GM20000 (cell line): ENCODE measurements around the gene PAGE4.

Experiments
- DNase-seq: peaks from one replicate; pipeline ENCODE4 v3.0.0; 2012; ENCODE audit warnings: low spot score
- TF ChIP-seq, protein P1 (sequence below): IDR thresholded peaks from 2 replicates; pipeline ENCODE4 v1.5.1; 2012; ENCODE audit warnings: mild to moderate bottlenecking, control low read depth; ENCODE audit errors: extremely low read depth, missing control alignments

Gene PAGE4, protein sequence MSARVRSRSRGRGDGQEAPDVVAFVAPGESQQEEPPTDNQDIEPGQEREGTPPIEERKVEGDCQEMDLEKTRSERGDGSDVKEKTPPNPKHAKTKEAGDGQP

DNA sequence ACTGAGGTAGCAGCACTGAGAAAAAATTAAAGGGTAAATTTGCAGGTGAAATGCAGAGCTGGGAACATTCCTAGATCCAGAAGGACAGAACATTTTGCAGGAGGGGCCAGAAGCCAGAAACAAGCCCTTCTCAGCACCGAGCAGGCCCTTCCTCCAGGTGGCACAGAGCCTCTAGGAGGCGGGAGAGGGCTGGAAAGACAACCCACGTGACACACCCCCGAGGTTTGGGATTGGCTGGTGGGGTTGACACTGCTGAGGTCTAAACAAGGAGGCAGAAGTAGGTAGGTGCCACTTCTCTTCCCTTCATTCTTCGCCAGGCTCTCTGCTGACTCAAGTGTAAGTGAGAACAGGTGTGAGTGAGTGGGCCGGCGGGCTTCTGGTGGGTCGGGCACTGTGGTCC, at the start of gene PAGE4:
Gene PAGE4 (plus strand): TSS at position 288 of the 400 bp plus-strand sequence. CDS start 1,126 bp downstream, outside the sequence.
- TF ChIP-seq, protein P1, sequence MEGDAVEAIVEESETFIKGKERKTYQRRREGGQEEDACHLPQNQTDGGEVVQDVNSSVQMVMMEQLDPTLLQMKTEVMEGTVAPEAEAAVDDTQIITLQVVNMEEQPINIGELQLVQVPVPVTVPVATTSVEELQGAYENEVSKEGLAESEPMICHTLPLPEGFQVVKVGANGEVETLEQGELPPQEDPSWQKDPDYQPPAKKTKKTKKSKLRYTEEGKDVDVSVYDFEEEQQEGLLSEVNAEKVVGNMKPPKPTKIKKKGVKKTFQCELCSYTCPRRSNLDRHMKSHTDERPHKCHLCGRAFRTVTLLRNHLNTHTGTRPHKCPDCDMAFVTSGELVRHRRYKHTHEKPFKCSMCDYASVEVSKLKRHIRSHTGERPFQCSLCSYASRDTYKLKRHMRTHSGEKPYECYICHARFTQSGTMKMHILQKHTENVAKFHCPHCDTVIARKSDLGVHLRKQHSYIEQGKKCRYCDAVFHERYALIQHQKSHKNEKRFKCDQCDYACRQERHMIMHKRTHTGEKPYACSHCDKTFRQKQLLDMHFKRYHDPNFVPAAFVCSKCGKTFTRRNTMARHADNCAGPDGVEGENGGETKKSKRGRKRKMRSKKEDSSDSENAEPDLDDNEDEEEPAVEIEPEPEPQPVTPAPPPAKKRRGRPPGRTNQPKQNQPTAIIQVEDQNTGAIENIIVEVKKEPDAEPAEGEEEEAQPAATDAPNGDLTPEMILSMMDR: no peak
- no peak for DNase-seq

DNA sequence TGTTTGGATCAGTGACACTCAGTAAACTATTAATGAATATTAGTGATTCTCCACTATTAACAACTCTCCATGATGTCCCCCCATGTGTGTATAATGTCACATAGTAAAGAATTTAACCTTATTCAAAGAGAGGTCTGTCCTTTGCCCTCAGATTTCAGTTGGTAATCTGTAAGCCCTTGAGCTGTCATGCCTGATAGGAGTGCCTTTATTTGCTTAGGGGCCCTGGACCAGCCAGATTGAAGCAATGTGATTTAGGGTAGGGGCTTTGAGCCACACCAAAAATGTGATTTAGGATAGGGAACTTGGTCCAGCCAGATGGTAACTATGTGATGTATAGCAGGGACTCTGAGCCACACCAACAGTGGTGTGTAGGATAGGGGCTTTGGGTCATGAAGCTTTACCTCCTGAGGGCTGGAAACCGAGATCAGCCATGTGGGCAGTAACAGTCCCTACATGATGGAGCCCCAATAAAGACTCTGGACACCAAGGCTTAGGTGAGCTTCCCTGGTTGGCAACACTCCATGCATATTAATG, 44.3 kb upstream of the PAGE4 start:
- DNase-seq: no peak
- TF ChIP-seq, protein P1: no peak

DNA sequence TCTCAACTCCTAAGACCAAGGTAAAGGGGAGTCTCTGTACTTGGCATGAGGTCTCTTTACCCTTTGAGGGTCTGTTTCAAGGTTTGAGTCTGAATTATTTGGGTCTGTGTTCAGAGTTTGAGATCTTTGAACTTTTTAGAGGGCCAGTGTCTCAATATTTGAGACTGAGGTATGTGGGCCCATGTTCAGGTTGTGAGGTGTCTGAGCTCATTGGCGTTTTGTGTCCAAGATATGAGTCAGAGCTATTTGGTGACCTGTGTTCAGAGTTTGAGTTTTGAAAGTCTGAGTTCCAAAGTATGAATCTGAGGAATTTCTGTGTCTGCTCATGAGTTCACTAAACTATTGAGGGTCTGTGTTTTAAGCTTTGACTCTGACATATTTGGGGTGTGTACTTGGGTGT, 36.7 kb upstream of the PAGE4 start:
- no peak for DNase-seq
- TF ChIP-seq, protein P1: no peak

DNA sequence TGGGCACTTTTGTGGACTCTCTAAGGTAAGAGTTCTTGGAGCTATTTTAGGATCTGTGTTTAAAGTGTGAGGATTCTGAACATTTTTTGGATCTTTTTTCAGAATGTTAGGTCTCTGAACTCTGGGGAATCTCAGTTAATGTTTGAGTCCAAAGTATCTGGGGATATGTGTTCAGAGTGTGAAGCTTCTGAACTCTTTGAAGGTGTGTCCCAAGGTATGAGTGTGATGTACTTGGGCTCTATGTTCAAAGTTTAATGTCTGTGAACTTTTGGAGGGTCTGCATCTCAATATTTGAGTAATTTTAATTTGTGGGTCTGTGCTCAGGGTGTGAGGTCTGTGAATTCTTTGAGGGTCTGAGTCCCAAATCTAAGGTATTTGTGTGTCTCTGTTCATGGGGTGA, 35.4 kb upstream of the PAGE4 start:
- no peak for DNase-seq
- TF ChIP-seq, protein P1: no peak

DNA sequence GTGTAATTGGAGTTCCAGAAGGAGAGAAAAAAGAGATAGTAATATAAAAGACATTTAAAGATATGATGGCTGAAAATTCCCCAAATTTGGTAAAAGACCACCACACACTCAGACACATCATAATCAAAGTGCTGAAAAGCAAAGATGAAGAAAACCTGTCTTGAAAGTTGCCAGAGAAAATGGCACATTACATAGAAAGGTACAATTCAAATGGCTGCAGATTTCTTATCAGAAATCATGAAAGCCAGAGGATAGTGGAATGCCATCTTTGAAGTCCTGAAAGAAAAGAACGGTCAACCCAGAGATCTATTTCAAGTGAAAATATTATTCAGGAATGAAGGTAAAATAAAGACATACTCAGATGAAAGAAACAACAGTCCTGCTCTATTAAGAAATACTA, 29.3 kb upstream of the PAGE4 start:
- TF ChIP-seq, protein P1: no peak
- no peak for DNase-seq

DNA sequence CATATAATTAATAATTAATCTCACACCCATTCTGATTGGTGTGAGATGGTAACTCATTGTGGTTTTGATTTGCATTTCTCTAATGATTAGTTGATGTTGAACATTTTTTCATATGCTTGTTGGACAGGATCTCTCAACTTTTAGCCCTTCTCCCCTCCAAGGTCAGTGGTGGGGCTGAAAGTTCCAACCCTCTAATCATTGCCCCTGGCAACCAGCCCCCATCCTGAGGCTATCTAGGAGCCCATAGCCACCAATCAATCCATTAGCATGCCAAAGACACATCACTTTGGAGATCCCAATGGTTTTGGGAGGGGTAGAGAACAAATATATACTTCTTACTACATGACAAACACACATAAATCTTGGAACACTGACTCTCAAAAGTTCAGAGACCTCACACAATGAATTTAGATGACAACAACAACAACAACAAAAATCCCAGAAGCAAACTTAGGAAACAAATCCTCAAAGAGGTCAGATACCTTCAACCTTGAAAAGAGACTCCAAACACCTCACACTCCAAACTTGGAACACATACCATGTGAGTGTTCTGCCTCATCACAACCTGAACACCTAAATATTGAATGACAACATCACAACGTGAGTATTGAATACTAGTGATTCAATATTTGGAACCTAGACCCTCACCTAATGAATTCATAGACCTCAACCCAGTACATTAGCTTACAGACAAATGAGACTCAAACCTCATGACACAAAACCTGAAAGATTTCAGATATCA, 19.0 kb upstream of the PAGE4 start:
- TF ChIP-seq, protein P1: no peak
- DNase-seq: no peak

DNA sequence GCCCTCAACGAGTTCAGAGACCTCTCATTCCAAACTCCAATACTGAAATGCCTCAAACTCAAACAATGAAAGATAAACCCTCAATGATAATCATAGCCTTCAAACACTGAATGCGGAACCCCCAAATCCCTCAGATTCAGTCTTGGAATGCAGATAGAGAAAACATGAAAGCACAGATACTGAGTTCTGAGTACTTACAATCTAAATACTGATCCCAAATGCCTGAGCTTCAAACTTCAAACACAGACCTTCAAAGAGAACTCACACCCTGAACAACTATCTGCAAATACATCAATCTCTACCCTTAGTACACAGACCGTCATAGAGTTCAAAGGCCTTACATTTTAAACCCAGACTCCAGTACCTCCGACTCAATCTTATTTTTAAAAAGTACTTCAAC, 16.9 kb upstream of the PAGE4 start:
- TF ChIP-seq, protein P1: no peak
- DNase-seq: no peak
